GM19240 (cell line): Measurements from ENCODE around the gene RCE1.

Source experiments
- DNase-seq: peaks from one replicate; pipeline ENCODE4 v3.0.0; 2011; ENCODE audit warnings: low spot score; ENCODE audit not compliant: insufficient read length

RCE1 gene

DNA sequence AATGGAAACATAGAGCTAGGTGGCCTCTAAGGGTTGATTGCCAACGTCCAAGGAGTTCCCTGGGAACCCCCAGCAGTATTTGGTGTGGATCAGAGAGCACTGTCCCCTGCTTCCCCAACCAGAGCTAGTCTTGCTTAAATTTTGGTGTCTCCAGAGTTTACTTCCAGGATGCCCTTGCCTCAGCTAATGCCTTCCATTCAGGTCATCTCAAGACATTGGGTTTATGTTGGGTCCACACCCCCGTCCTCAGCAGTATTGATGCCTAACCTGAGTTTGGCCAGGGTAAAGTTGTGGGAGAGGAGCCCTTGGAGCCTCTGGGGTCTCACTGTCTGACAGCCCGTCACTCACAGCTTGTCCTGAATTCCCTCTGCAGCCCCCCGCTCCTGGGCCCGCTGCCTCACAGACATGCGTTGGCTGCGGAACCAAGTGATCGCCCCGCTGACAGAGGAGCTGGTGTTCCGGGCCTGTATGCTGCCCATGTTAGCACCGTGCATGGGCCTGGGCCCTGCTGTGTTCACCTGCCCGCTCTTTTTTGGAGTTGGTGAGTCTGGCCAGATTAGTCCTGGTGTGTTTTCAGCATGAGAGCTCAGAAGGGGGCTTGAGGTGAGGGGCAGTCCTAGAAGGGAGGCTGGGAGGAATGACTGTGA, 1.4 kb downstream of the RCE1 start:
- no peak for DNase-seq

DNA sequence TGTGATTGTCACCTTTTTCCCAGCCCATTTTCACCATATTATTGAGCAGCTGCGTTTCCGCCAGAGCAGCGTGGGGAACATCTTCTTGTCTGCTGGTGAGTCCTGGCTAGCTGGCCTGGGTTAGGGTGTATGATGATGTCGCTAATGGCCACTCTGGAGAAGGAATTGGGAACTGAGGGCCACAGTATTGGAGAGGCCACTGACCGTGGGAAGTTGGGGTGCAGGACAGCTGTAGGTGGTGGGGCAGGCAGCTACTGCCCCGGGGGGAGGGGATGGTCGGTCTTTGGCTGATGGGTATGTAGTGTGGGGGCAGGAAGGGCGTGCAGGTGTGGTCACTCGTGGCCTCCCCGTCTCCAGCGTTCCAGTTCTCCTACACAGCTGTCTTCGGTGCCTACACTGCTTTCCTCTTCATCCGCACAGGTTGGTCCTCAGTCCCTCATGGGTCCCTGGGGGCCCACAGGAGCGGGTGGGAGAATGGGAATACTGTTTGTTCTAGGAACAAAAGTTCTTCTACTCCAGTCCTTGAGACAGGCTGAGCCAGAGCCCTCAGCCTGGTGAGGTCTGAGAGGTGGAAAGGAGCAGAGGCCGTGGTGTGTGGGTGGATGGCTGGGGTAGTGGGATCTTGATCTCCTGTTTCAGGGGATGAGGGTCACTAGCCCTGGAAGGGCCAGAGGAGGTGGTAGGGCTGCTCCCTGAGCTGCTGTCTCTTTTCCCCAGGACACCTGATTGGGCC, 2.1 kb downstream of the RCE1 start:
- DNase-seq, result no peak

DNA sequence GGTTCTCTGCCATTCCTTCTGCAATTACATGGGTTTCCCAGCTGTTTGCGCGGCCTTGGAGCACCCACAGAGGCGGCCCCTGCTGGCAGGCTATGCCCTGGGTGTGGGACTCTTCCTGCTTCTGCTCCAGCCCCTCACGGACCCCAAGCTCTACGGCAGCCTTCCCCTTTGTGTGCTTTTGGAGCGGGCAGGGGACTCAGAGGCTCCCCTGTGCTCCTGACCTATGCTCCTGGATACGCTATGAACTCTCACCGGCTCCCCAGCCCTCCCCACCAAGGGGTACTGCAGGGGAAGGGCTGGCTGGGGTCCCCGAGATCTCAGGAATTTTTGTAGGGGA, 2.6 kb downstream of the RCE1 start:
- DNase-seq, result no peak

DNA sequence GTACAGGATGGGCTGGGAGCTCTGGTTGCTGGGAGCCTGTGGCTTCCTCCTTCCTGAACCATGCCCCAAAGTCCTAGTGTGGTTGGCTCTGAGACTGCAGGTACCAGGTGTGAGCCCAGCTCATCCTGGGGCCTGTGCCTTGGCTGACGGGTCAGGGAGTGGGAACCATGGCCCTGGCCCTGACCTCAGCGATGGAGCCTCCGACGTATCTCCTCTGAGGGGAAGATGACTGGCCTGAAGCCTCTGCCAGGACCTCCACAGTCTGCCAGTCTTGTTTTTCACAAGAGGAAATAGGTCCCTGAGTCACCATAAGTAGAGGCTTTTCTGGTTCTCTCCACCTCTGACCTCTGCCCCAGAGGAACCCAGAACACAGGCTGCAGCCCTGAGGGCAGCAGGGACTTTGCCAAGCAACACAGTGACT, 3.4 kb downstream of the RCE1 start:
- no peak for DNase-seq

DNA sequence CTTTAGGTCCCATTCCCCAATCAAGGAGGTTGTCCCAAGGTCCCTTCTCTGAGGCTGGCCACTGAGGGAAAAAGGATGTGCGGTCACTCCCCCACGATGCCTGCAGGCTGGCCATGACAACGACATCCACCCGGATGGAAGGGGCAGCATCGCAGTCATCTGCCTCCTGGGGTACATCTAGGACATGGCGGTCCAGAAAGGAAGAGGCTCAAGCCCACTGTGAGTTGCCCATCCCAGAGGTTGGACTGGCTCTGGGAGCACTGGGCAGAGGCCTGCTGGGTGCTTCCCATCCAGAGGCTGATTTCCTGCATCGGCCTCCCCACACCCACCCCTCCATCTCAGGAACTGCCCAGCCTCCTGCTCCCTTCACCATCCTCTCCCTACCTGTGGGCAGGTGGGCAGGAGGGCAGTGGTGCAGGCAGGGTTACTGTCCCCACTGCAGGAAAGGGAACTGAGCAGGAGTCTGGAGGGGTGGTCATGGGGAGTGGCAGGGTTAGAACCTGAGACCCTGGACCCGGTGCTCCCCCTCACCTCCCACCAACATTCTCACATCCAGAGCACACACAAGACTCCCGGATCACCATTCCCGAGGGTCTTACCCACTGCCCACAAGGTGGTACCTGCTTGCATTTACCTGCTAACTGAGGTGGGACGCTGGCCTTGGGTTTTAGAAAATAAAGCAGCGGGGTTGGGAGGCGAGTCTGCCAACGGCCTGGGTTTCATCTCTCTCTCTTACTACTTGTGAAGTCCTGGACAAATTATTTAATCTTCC, 4.4 kb downstream of the RCE1 start:
- no peak for DNase-seq

DNA sequence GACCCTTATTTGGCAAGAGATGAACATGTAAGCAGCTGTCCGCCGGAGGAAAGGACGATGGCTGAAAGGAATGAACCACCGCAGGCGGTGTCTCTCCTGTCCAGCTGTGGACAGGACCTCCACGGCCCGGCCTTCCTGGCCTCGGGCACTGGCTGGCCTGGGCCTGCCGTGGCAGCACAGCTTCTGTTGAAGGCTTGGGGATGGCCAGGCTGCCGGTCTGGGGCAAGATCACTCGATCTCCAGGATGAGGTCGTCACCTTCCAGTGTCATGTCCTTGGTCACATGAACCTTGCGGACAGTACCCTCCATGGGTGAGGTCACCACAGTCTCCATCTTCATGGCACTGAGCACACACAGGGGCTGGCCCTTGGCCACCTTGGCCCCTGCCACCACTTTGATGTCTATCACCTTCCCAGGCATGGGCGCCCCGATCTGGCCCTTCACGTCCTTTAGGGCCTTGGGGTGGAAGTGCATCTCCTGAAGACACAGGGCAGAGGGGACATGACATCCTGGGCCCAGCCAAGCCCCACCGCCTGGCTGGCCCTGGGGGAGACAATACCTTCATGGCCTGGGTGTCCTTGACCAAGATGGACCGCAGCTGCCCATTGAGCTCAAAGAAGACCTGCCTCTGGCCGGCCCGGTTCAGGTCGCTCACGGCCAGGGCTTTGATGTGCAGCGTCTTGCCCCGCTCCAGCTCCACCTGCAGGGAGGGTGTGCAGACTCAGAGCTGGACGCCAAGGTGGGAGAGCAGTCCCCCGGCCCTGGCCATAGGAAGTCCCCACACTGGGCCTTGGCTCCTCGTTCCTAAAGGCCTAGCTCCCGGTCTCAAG, 5.6 kb downstream of the RCE1 start:
- no peak for DNase-seq

DNA sequence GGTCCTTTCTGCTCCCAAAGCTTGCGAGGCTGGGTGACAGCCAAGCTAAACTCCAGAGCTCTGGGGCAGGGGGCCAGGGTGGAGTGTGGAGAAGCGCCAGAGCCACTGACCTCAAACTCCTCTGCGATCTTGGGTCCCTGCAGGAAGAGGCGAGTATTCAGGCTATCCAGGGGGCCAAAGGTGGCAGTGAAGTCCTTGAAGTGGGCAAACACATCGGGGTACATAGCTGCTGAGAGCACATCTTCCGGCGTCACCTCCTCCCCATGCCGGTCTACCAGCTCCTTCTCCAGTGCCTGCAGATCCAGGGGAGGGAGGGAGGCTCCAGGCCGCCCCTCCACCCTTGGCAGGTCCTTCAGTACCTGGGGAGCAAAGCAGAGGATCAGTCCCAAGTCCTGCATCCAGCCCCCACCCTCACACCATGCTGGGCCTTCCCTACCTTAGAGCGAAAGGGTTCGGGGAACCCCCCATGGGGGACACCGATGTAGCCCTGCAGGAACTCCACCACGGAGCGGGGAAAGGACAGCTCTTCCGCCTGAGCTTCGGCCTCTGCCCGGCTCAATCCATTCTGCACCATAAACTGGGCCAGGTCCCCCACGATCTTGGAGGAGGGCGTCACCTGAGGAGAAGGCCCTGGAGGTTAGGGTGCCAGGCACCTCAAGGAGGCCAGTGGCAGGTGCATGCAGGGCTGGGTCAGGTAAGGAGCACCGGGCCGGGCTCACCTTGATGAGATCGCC, 6.4 kb downstream of the RCE1 start:
- DNase-seq, result no peak

DNA sequence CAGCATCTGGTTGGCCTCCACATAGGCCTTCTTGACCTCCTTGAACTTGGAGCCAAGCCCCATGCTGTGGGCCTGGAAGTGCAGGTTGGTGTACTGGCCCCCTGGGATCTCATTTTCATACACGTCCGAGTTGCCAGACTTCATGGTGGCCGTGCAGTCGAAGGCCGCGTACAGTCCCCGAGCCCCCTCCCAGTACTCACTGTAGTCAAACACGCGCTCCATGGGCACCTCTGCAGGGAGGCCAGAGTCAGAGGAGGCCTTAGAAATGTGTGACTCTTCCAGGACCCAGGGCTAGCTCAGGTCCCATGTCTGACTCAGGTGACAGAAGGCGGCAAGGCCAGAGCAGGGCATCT, 7.0 kb downstream of the RCE1 start:
- DNase-seq, result no peak

DNA sequence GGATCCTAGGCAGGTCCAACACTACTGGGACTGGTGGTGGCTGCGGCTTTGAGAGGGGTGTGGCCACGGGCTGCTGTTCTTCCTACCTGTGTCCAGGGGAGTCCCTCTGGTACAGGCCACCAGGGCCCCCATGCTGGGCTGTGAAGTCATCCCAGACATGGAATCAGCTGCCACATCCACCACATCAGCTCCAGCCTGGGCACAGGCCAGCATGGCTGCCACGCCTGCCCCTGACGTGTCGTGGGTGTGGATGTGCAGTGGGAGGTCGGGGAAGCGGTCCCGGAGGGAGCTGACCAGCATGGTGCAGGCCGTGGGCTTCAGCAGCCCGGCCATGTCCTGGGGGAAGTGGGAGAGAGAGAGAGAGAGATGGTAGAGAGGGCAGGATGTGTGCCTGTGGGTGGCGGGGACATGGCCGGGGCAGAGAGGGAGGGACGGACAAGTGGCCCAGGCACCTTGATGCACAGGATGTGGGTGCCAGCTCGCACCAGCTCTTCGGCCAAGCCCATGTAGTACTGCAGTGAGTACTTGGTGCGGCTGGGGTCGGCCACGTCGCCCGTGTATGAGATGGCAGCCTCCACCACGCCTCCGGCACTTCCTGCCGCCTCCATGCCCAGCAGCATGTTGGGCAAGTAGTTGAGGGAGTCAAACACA, 7.5 kb downstream of the RCE1 start:
- no peak for DNase-seq

DNA sequence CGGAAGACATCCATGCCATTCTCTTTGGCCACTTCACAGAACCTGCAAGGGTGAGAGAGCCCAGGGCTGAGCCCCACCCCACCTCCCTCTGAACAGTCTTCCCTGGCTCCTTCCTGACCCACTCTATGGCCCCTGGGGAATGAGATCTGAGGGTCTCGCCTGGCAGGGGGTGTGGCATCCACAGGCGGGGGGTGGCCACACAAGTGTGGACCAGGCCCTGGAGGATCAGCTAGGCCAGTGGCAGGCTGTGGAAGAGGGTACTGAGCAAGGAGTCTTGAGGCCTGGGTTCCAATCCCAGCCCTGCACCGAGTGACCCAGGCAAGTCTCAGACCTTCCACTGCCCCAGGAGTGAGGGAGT, 8.0 kb downstream of the RCE1 start:
- DNase-seq, result no peak

DNA sequence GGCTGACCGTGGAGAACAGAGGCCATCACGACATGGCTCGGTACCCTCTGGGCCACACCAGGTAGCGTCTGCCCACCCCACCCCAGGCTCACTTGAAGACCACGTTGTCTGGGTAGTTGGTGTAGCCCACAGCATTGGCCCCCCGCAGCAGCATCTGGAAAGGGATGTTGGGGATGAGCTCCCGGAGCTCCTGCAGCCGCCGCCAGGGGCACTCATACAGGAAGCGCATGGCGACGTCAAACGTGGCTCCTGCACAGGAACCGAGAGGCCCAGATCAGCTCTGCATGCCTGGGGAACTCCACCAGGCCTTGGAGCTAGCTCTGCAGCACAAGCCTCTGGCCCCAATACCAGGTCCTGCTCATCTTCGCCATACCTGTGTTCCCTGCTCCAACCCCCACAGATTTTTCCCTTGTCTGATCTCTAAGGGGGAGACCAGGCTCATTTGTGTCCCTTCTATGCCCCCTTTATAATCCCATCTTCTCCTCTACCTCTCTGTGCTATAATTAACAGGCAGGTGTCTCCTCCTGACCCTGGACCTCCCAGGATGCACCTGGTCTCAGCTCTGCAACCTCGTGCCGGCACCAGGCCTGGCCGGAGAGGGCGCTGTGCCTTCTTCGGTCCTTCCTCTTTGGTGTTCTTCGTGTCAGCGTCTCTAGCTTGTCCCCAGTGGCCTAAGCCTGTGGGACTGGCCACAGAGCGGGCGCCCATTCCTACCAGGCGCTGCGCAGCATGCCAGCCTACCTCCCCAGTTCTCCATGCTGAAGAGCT, 8.6 kb downstream of the RCE1 start:
- DNase-seq, result no peak

DNA sequence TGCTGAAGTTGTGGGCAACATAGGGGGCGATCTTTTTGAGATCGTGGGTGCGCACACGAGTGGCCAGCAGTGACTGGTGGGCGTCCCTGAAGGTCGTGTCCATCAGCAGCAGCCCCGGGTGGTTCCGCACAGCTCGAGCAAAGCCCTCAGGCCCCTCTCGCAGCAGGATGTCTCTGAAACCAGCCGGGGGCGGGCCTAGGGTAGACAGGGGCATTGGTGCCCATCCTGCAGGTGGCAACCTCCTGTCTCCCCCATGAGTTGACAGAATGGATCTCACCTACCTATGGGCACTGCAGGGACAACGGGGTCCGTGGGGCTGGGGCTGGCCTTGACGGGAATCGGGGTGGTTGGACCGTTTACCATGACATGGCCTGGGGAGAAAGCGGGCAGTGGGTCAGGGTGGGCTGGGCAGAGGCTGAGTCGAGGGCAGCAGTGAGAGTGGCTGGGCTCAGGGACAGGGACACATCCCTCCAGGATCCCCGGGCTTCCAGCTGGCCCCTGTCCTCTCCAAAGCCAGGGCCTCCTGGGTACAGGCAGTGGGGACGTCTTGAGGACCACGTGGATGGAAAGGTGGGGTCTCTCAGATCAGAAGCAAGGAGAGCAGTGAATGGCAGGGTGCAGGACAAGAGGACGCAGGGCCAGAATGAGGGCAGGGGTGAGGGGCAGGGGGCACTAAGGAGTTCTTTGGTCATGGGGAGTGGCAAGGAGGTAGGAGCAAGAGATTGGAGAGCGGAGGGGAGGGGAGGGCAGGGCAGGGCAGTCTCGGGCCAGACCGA, 9.4 kb downstream of the RCE1 start:
- no peak for DNase-seq

DNA sequence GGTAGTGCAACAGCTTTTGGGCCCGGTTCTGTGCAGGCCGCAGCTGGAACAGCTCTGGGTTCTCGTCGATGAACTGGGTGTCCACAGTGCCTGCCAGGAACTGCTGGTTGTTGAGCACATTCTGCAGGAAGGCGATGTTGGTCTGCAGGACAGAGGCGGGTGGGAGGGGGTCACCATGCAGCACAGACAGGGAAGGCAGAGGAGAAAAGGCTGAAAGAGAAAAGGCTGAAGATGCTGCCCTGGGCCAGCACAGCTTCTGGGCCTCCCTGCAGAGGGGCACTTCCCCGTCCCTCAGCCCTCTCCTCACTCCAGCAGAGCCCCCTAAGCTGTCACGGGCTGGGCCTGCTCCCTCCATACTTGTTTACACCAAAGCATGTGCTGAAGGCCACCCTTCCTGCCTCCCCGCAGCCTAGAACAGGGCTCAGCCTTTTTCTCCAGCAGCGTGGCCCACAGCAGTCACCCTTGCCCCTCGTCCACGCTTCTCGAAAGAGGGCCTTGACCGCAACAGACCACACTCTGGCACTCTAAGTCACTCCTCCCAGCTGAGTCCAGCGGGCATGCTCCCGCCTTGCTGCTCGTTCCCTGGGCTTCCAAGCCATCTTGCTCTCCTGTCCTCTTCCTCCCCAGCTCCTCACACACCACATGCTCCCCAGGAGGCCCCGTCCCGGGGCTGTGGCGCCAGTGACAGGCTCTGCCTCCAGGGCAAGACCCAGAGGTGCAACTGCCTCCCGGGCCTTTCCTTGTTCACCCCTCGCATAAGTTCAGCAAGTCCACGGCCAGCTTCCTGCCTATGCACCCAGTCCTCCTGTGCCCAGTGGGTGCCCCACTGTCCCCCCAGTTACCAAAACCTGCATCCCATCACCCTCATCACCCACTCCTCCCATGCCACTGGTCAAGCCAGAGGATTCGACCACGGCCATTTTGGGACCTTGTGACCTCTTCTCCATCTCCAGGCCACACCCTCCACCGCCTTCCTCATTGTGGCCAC, 10.3 kb downstream of the RCE1 start:
- no peak for DNase-seq

DNA sequence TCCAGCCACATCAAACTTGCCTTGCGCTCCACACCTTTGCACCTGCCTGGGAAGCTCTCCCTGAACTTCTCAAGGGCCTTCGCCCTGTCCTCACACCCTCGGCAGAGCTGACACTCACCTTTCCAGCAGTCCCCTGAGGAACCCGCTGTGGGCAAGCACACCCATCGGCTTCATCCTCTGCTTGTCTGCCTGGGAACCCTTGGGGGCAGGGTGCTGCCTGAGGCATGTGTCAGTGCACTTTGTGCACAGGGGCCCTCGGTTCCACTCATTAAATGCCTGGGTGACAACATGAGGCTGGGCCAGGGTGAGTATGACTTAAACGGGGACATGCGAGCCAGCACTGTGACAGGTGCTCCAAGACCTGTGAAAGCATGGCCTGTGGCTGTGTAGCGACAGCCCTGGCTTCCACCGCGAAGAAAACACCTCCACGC, 11.0 kb downstream of the RCE1 start:
- no peak for DNase-seq

DNA sequence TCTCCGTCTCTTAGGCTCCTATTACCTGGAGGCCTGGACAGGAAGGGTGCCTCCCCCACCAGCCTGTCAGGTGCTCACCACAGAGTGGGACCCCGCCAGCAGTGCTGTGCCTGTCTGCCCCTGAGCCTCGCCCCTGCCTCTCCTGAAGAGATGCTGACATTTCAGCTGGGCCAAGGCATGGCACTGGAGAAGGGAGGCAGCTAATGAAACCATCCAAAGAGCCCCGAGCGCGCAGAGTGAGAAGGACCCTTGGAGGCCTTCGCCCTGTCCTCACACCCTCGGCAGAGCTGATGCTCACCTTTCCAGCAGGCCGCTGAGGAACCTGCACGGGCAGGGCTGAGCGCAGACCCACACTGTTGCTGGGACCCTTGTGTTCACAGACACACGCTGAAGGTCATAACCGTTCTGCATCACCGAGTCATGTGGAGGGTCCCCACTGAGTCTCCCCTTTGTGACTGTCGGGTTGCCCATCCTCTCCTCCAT, 11.5 kb downstream of the RCE1 start:
- no peak for DNase-seq

DNA sequence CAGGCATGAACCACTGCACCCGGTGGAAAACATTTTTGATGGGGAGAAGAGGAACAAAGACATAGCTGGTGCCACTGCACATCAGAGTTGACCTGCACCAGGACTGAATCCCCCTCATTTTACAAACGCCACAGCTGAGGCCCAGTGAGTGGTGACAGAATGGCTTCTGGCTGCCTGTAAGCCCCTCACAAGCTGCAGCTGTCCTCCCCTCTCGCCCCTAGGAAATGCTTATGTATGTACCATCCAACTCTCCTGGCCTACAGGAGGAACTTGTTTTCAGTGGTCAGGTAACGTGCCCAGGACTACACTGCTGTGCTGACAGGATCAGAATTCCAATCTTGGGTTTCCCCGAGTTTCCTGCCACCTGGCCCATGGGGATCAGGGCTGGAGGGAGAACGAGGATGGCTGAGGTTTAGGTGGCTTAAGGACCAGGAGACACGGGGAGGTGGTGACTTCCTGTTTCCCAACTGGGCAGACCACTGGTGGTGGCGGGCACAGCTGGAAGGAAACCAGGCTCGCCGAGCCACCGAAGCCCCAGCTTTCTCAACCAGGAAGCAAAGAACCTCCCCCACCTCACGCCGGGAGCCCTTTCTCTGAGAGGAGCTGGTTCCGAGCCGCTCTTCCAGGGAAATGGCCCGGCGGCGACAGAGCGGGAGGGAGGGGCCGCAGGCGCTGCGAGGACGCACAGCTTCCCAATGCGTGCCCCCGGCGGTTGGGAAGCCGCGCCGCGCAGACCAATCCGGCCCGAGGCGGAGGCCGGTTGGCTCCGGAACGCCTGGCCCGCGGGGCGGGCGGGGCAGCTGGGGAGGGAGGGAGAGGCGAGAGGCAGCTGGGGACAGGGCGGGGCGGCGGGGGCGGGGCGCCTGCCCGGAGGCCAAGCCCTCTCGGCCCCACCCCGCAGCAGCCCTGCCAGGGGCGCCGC, 12.6 kb downstream of the RCE1 start:
- DNase-seq, result peak; percentile 97
